ENCODE results near the gene EVI5L.

EVI5L gene

GRCh38 chr19:7911508-7912143, 81.6 kb downstream of the EVI5L start:
- H3K27ac ChIP-seq (ENCODE audit: low read depth, low read length) = no peak overlapping the region
- H3K4me3 ChIP-seq (ENCODE audit: low read depth in 1 of 2, low read length in 2 of 2) = no peak overlapping the region
- no peak overlapping the region for H3K9ac ChIP-seq (ENCODE audit: low read depth in 1 of 2, low read length in 2 of 2)
- H3K9me3 ChIP-seq (ENCODE audit: control insufficient read depth in 1 of 2, low read length in 2 of 2) = no peaks in the 10 kb centered on the region
- peaks cover 9 to 41% of the 10 kb centered on the region in 2 donors for H3K36me3 ChIP-seq (ENCODE audit: control insufficient read depth in 1 of 2, insufficient read depth in 2 of 2, low read length in 2 of 2)
- peaks cover 0 to 6% of the 10 kb centered on the region in 2 donors for H3K4me1 ChIP-seq (ENCODE audit: control insufficient read depth in 1 of 2, insufficient read depth in 2 of 2, low read length in 2 of 2)
- H3K27me3 ChIP-seq (ENCODE audit: control insufficient read depth in 1 of 2, insufficient read depth in 2 of 2, low read length in 2 of 2) = peaks cover 10 to 13% of the 10 kb centered on the region in 2 donors

GRCh38 chr19:7912144-7912696, 82.2 kb downstream of the EVI5L start:
- Histone ChIP-seq H3K9me3 (ENCODE audit: control insufficient read depth in 1 of 2, low read length in 2 of 2) (no peaks in the 10 kb centered on the region), H3K36me3 (ENCODE audit: control insufficient read depth in 1 of 2, insufficient read depth in 2 of 2, low read length in 2 of 2) (peaks cover 9 to 39% of the 10 kb centered on the region in 2 donors), H3K27ac (ENCODE audit: low read depth, low read length) (no peak overlapping the region), H3K27me3 (ENCODE audit: control insufficient read depth in 1 of 2, insufficient read depth in 2 of 2, low read length in 2 of 2) (peaks cover 14 to 17% of the 10 kb centered on the region in 2 donors), H3K4me1 (ENCODE audit: control insufficient read depth in 1 of 2, insufficient read depth in 2 of 2, low read length in 2 of 2) (peaks cover 4 to 10% of the 10 kb centered on the region in 2 donors), H3K4me3 (ENCODE audit: low read depth in 1 of 2, low read length in 2 of 2) (no peak overlapping the region), H3K9ac (ENCODE audit: low read depth in 1 of 2, low read length in 2 of 2) (no peak overlapping the region)

GRCh38 chr19:7912697-7913564, 82.9 kb downstream of the EVI5L start:
- Histone ChIP-seq H3K27me3 (ENCODE audit: control insufficient read depth in 1 of 2, insufficient read depth in 2 of 2, low read length in 2 of 2) (peaks cover 19 to 20% of the 10 kb centered on the region in 2 donors), H3K36me3 (ENCODE audit: control insufficient read depth in 1 of 2, insufficient read depth in 2 of 2, low read length in 2 of 2) (peaks cover 9 to 36% of the 10 kb centered on the region in 2 donors)

GRCh38 chr19:7913652-7914051, 83.6 kb downstream of the EVI5L start:
- Histone ChIP-seq H3K27ac (ENCODE audit: low read depth, low read length) (no peak overlapping the region), H3K9me3 (ENCODE audit: control insufficient read depth in 1 of 2, low read length in 2 of 2) (no peaks in the 10 kb centered on the region), H3K4me1 (ENCODE audit: control insufficient read depth in 1 of 2, insufficient read depth in 2 of 2, low read length in 2 of 2) (peaks cover 12 to 14% of the 10 kb centered on the region in 2 donors), H3K36me3 (ENCODE audit: control insufficient read depth in 1 of 2, insufficient read depth in 2 of 2, low read length in 2 of 2) (peaks cover 9 to 36% of the 10 kb centered on the region in 2 donors), H3K9ac (ENCODE audit: low read depth in 1 of 2, low read length in 2 of 2) (no peak overlapping the region), H3K27me3 (ENCODE audit: control insufficient read depth in 1 of 2, insufficient read depth in 2 of 2, low read length in 2 of 2) (peaks cover 24% of the 10 kb centered on the region in 2 donors), H3K4me3 (ENCODE audit: low read depth in 1 of 2, low read length in 2 of 2) (no peak overlapping the region)

More at GRCh38 chr19:7912697-7913564, 82.9 kb downstream of the EVI5L start:
- Histone ChIP-seq H3K27ac (ENCODE audit: low read depth, low read length) (no peak overlapping the region), H3K9ac (ENCODE audit: low read depth in 1 of 2, low read length in 2 of 2) (no peak overlapping the region), H3K4me1 (ENCODE audit: control insufficient read depth in 1 of 2, insufficient read depth in 2 of 2, low read length in 2 of 2) (peaks cover 10 to 12% of the 10 kb centered on the region in 2 donors), H3K4me3 (ENCODE audit: low read depth in 1 of 2, low read length in 2 of 2) (no peak overlapping the region), H3K9me3 (ENCODE audit: control insufficient read depth in 1 of 2, low read length in 2 of 2) (no peaks in the 10 kb centered on the region)

- Histone ChIP-seq H3K36me3 (ENCODE audit: control insufficient read depth in 1 of 2, insufficient read depth in 2 of 2, low read length in 2 of 2) (peaks cover 9 to 35% of the 10 kb centered on the region in 2 donors), H3K4me1 (ENCODE audit: control insufficient read depth in 1 of 2, insufficient read depth in 2 of 2, low read length in 2 of 2) (peaks cover 12 to 19% of the 10 kb centered on the region in 2 donors), H3K9me3 (ENCODE audit: control insufficient read depth in 1 of 2, low read length in 2 of 2) (no peaks in the 10 kb centered on the region), H3K27ac (ENCODE audit: low read depth, low read length) (no peak overlapping the region), H3K4me3 (ENCODE audit: low read depth in 1 of 2, low read length in 2 of 2) (no peak overlapping the region), H3K9ac (ENCODE audit: low read depth in 1 of 2, low read length in 2 of 2) (no peak overlapping the region), H3K27me3 (ENCODE audit: control insufficient read depth in 1 of 2, insufficient read depth in 2 of 2, low read length in 2 of 2) (peaks cover 25 to 27% of the 10 kb centered on the region in 2 donors)
Measured at GRCh38 chr19:7914099-7914498, 84.1 kb downstream of the EVI5L start.
